OCI-LY3 (cell line): ENCODE measurements around the gene HMOX1.
A peak's percentile ranks its signal among the peaks of the same experiment; 100 is the strongest.

Experiments used
- CTCF ChIP-seq: fragments of 200-600, 300-600 bp; sonication (generic); IDR thresholded peaks from 2 replicates; pipeline ENCODE4 v1.5.1; 2014; ENCODE audit warnings: antibody characterized with exemption, low read length, low read depth
- EZH2phosphoT487 ChIP-seq: fragments of 200-600 bp; shearing (Covaris generic); IDR thresholded peaks from 2 replicates; pipeline ENCODE4 v1.6.1; 2018; ENCODE audit warnings: antibody characterized with exemption, mixed run types, low read depth

- TF ChIP-seq CTCF = 0 out of 2 replicates have a peak, but pooled peaks have one; percentile 19
- no peak for TF ChIP-seq EZH2phosphoT487
These were observed 18.3 kb downstream of the HMOX1 start for GRCh38 chr22:35399114-35399677.
